GM21528 (cell line): ENCODE results near the gene ARHGAP1.

Source experiments
- ATAC-seq: cut with Tn5 transposase; IDR thresholded peaks from one replicate; pipeline ENCODE4 v1.9.1; 2021; ENCODE audit warnings: mild to moderate bottlenecking, moderate library complexity; ENCODE audit not compliant: unreplicated experiment, low FRiP score

The ARHGAP1 gene

DNA sequence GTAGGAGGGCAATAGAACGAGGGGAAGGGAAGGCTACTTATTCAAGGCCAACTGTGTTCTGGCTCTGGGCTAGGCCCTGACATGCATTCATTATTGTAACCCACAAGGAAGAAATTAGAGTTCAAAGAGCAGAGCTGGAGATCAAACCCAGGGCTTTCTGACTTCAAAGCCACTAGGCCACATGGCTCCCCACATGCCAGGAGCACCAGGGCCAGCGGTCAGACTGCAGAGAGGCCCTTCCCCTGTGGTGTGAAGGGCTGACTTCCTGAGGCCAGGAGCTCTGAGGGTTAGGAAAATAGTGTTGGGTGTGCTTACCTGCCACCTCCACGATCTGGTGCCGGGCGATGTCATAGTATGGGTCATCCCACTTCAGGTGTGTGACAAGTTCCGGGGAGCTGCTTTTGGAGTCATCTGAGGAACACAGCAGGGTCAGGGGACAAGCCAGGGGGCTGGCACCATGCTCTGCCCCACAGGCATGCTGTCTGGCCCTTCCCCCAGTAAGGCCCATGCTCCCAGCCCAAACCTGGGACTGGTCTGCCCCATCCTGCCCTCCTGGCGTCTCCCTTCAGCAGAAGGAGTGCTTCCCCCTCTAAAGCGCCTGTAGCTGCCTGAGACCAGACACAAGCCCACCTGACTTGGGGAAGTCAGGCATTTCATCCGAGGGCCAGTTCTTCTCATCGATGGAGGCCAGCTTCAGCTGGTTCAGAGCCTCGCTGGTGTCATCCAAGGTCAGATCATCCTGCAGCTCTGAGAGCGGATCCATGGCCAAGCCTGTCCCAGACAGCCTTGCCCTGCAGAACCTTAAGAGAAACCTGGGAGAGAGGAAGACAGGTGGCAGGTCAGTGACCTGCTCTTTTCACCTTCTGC lies 4.8 kb downstream of the ARHGAP1 start:
- ATAC-seq, result no peak

DNA sequence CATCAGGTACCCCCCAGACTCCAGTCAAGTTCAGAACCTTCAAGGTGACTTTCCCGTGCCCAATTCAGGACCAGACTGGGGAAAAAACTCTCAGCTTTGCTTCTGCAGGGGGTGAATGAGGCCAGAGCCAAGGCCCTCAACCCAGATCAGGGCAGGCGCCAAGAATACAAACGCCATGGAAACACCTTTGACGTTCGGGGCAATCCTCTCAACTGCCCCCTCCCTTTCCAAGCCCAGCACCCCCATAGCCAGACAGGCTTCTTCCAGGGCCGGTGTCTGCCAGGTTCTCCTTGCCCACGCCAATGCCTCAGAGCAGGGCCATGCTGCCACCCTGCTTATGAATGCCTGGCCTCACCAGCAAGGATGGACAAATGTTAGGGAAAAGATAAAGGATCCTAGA lies 5.8 kb downstream of the ARHGAP1 start:
- ATAC-seq, result no peak

DNA sequence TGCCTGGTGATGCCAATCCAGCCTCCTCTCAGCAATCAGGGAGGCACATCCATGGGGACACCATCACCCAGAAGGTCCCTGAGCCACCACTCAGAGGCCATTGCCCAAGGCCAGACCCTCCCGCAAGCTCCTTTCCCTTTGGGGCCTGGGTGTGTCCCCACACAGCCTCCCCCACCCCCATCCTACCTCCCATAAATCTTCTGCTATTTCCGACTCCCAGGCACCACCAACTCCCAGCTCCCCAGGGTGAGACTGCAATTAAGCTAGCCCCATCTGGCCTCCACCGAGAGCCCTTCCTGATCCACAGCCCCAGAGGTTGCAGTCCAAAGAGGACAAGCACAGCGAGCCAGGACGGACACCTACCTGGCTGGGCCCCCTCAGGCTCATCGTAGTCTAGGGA lies 6.3 kb downstream of the ARHGAP1 start:
- no peak for ATAC-seq

DNA sequence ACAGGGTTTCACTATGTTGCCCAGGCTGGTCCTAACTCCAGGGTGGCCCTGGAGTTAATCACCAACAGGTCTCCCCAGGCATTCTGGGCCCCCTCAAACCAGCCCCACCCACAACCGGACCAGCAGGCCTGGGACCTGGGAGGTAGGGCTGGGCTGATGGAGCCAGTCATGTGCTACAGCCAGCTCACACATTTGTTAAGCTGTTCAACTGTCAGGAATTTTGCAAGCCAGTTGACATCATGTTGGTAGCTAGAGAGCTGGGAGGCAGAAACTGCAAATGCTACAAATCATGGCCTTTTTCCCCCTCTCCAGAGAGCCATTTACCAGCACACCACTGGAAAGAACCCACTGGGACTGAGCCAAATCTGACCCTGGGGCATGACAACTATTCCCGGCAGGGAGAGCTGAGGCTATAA lies 6.8 kb downstream of the ARHGAP1 start:
- no peak for ATAC-seq

DNA sequence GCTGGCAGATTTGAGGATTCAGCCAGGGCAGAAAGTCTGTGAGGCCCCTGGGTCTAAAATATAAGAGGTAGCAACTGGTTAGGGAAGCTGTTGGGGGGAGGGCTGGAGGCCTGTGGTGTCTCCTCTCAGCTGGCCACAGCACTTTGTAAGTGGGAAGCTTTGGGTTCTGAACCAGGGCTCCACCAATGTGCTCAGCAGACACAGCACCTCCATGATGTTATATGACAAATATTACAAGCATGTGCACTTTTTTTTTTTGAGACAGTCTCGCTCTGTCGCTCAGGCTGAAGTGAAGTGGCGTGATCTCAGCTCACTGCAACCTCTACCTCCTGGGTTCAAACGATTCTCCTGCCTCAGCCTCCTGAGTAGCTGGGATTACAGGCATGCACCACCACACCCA lies 8.0 kb downstream of the ARHGAP1 start:
- no peak for ATAC-seq

DNA sequence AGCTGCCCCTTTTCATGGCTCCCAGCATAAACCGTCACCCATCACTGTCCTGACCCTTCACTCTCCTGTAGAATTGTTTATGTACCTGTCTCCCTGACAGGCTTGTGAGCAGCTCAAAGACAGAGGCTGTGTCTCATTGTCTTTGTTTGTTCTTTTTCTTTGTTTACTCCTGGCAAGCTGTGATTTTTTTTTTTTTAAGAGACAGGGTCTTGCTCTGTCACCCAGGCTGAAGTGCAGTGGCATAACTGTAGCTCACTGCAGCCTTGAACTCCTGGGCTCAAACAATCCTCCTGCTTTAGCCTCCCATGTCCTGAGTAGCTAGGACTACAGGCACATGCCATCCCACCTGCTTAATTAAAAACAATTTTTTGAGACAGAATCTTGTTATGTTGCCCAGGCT lies 9.7 kb downstream of the ARHGAP1 start:
- no peak for ATAC-seq

- ATAC-seq, result no peak
Measured at GRCh38 chr11:46686886-46687795, 13.3 kb downstream of the ARHGAP1 start.

DNA sequence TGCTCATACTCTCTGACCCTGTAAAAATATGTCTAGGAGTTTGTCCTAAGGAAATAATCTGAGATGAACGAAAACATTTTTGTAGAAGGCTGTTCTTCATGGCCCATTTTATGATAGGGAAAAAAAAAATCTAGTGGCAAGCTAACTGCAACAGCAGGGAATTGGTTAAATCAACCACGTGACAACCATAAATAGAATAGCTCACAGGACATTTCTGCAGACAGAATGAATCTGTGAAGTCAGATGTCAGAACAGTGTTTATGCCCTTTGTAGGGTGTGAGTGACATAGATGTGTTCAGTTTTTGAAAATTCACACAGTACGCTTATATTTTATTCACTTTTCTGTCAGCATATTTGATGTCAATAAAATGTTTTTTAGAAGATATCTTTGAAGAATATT lies 16.1 kb downstream of the ARHGAP1 start:
- ATAC-seq, result no peak

- no peak for ATAC-seq
Measured at GRCh38 chr11:46682773-46683752, 17.4 kb downstream of the ARHGAP1 start.

DNA sequence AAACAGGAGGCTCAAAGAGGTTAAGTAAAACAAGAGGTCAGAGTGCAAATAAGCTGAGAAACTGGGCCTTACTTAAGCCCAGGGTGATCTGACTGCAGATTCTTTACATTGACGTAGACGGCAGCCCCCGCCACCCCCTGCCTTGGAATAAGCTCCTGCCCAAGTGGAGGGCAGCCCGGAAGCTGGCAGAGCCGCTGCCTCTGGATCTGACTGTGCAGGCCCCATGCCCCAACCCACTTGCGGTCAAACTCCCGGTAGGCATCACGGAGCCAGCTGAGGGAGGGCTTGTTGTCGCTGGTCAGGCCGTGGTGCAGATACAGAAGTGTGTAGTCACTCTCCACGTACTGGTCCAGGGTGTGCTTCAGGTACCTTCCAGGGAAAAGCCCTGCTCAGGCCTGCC lies 18.6 kb downstream of the ARHGAP1 start:
- no peak for ATAC-seq

GRCh38 chr11:46680815-46681214 lies 19.6 kb downstream of the ARHGAP1 start:
- ATAC-seq, result no peak

DNA sequence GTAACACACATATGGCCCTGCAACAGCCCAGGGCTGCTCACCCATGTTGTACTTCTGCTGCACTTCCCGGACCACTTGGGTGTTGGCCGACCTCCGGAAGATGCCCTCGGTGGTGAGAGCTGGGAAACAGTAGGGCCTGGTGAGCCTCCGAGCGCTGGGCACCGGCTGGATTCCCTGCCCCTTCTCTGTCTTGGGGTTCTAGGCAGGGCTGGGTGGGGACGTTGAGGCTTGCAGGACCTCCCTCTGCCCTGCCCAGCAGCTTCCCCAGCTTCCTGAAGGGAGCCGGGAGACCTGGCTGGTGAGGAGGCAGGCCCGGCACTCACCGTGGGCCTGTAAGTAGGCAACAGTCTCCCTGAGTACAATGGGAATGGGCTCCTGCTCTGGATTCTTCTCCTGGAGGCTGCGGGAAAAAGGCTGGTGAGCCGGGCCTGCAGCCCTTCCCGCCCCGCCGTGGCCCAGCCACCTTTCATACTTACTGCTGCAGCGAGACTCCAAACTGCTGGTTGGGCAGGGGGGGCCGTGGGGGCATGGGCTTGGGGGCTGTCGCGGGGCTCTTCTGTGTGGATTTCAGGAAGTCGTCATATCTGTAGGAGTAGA lies 20.2 kb downstream of the ARHGAP1 start:
- ATAC-seq, result no peak

- no peak for ATAC-seq
Measured at GRCh38 chr11:46679241-46680163, 20.9 kb downstream of the ARHGAP1 start.

GRCh38 chr11:46678741-46679130 lies 21.7 kb downstream of the ARHGAP1 start:
- no peak for ATAC-seq

- no peak for ATAC-seq
Measured at GRCh38 chr11:46677991-46678740, 22.3 kb downstream of the ARHGAP1 start.

DNA sequence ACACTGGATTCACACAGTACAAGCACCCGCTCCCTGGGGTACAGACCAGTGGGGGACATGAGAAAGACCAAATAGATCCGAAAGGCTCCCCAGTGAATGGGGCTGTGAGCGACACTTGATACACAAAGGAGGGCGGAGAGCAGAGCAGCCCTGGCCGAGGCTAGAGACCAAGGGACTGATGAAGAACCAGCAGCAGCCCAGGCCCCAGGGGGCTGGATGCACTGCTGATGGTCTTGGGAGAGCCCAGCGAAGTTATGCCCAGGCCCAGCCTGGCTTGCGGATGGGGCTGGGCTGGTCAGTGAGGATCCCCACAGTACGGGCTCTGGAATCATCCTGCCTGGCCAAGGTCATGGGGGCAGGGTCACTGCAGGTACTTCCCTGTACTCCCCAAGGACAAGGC lies 23.2 kb downstream of the ARHGAP1 start:
- ATAC-seq, result no peak

- no peak for ATAC-seq
Measured at GRCh38 chr11:46676436-46677158, 23.8 kb downstream of the ARHGAP1 start.

- no peak for ATAC-seq
Measured at GRCh38 chr11:46675949-46676348, 24.5 kb downstream of the ARHGAP1 start.
